ENCODE data around the gene EPHA6.

GRCh38 chr3:97353176-97353575 lies 538.8 kb downstream of the EPHA6 start:
- TF ChIP-seq CTCF (IDR thresholded peaks at IDR 0.05): no peak
- TF ChIP-seq POLR2A (IDR thresholded peaks at IDR 0.05): no peak
